ELF-1 (cell line): Measurements from ENCODE around the gene SLC26A8.
"Not testable (repeated sequence)": the region's sequence is repeated elsewhere in the genome, so short reads cannot be mapped to it uniquely, and the experiment has no call there.

Source experiments
- DNase-seq: peaks from one replicate; pipeline ENCODE4 v3.0.0-alpha.2; 2016; ENCODE audit warnings: low read depth, low spot score

SLC26A8 gene

DNA sequence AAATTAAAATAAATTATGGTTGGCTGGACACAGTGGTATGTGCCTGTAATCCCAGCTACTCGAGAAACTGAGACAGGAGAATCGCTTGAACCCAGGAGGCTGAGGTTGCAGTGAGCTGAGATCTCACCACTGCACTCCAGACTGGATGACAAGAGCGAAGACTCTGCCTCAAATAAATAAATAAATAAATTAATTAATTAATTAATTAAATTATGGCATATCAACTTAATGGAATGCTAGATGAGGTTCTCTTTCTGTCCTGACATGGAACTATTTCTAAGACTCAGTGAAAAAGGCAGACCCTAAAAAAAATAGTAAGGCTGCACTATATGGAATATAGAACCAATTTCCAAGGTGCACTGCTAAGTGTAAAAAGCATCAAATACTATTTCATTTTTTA, 108.4 kb downstream of the SLC26A8 start:
- no peak for DNase-seq

GRCh38 chr6:35914536-35914935, 109.9 kb downstream of the SLC26A8 start:
- DNase-seq, result no peak

- DNase-seq, result no peak
These were observed 112.4 kb downstream of the SLC26A8 start for GRCh38 chr6:35911871-35912653.

GRCh38 chr6:35909571-35909970, 114.9 kb downstream of the SLC26A8 start:
- DNase-seq, result not testable (repeated sequence)

- DNase-seq, result not testable (repeated sequence)
These were observed 115.6 kb downstream of the SLC26A8 start for GRCh38 chr6:35908753-35909401.

GRCh38 chr6:35907750-35908149, 116.7 kb downstream of the SLC26A8 start:
- no peak for DNase-seq

GRCh38 chr6:35906499-35906846, 118.0 kb downstream of the SLC26A8 start:
- DNase-seq, result no peak

GRCh38 chr6:35905841-35906498, 118.5 kb downstream of the SLC26A8 start:
- no peak for DNase-seq

DNA sequence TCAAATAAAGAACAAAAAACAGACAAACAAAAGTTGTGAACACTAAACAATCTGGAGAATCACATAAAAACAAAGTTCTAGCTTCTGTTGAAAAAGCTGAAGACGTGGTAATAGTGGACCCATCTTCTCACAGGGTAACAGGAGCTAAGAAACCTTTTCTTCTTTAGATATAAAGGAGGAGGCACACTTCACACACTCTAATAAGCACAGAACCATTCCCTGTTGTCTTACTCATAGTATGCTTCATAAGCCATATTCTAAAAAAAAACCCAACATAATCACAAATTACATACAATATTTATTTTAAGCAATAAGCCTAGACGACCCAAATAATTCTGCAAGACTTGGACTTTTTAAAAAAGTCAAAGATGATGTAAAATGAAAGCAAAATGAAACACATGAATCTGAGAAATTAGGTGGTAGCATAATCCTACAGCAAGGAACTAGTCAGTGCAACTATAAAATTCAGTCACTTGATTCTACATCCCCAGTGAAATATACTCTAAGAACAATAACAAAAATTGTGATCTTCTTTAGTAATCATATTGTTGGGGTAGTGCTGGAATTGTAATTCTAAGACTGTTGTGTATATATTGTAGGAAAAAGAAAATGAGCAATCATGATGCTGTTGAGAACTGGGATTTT, 119.2 kb downstream of the SLC26A8 start:
- DNase-seq, result no peak

DNA sequence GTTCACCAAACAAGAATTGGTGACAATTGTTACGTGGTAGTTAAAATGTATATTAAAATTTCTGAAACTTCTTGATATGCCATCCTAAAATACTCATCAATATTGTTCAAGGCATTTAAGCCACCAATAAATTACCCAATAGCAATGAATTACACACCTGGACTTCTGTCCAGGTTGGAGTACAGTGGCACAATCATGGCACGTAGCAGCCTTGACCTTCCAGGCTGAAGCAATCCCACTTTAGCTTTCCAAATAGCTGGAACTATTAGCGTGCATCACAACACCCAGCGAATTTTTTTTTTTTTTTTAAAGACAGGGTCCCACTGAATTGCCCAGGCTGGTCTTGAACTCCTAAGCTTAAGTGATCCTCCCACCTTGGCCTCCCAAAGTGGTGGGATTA, 120.8 kb downstream of the SLC26A8 start:
- no peak for DNase-seq

- no peak for DNase-seq
These were observed 124.0 kb downstream of the SLC26A8 start for GRCh38 chr6:35900448-35900847.

DNA sequence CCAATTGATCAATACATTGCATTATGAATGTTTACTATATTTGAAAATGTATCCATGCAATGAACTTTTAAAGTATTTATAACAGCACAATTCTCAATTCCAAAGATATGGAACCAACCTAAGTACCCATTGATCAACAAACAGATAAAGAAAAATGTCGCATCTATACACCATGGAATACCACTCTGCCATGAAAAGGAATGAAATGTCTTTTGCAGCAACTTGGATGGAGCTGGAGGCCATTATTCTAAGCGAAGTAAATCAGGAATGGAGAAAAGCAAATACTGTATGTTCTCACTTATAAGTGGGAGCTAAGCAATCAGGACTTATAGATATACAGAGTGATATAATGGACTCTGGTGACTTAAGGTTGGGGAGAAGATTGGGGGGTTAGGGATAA, 126.4 kb downstream of the SLC26A8 start:
- DNase-seq, result no peak

- DNase-seq, result no peak
These were observed 127.0 kb downstream of the SLC26A8 start for GRCh38 chr6:35897486-35897885.

DNA sequence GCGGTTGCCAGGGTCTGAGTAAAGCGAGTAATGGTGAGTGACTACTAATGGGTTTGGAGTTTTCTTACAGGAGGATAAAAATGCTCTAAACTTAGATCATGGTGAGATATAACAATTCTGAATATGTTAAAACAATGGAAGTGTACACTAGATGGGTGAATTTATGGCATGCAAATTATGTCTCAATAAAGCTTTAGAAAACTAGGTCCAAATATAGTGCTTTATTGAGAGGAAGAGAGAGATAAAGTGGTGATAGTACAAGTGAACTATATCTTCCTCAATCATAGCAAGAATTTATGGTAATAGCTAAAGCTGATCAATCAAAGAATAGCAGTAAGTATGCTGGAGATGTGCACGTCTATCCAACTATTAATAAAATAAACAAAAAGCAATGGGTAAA, 127.4 kb downstream of the SLC26A8 start:
- DNase-seq, result no peak

DNA sequence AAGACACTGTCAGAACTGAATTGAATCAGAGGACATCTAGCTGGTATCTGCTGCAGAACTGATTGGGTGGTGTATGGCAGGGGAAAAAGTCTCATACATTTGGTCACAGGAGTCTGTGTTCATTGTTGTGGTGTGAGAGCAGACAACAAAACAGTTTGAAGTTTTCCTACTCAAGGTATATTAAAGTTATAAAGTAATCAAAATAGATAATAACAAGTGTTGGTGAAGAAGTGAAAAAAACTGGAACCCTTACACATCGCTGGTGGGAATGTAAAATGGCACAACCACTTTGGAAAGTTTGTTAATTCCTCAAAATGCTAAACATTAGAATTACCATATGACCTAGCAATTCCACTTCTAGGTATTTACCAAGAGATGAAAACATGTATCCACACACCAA, 128.2 kb downstream of the SLC26A8 start:
- no peak for DNase-seq

- peak; percentile 59 for DNase-seq
These were observed 128.9 kb downstream of the SLC26A8 start for GRCh38 chr6:35895560-35895959.

DNA sequence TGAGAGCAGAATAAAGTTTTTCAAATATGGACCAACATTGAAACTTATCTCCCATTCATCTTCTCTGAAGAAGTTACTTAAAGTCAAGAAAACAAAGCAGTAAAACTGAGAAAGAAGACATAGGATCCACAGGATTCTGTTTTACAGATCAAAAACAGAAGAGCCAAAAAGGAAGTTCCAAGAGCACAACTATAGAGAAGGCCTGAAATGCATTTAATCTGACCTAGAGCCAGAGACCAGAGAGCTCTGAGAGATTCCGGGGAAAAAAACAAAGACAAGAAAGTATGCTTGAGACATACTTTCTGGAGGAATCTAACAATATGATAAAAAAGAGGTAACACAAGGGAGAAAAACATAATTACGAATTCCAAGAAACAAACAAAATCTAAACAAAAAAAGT, 129.7 kb downstream of the SLC26A8 start:
- no peak for DNase-seq
